ENCODE results near the gene RPS15. TPM values are rescaled to one million over a fixed set of nuclear protein-coding genes. Genes with fewer than 3 reads are reported as not detected.
A peak's percentile ranks its signal among the peaks of the same experiment; 100 is the strongest.

The RPS15 gene
- total RNA-seq, 1 donor from 2014 or later: 938 TPM

DNA sequence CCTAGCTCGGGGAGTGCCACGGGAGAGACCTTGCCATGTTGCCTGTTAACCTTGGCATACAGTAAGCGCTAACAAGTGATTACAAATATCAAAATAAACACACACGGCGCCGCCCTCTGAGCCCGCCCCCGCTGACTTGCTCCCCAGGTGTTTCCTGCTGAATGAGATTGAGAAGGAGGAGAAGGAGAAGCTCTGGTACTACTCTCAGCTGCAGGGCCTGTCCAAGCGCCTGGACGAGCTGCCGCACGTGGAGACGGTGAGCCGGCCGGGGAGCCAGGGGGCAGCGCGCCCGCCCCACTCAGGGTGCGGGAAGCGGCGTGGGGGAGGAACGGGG is 16.8 kb downstream of the RPS15 start:
- Mint-ChIP-seq H3K27me3 (peaks cover 48% of the 10 kb centered on the region), H3K36me3 (ENCODE audit: insufficient read depth) (peaks cover 2% of the 10 kb centered on the region), H3K4me1 (ENCODE audit: low read depth) (no peaks in the 10 kb centered on the region), H3K4me3 (ENCODE audit: low read depth) (no peak overlapping the region), H3K9me3 (ENCODE audit: low read depth) (no peaks in the 10 kb centered on the region), H3K27ac (no peak overlapping the region)
- TF ChIP-seq, protein P1, sequence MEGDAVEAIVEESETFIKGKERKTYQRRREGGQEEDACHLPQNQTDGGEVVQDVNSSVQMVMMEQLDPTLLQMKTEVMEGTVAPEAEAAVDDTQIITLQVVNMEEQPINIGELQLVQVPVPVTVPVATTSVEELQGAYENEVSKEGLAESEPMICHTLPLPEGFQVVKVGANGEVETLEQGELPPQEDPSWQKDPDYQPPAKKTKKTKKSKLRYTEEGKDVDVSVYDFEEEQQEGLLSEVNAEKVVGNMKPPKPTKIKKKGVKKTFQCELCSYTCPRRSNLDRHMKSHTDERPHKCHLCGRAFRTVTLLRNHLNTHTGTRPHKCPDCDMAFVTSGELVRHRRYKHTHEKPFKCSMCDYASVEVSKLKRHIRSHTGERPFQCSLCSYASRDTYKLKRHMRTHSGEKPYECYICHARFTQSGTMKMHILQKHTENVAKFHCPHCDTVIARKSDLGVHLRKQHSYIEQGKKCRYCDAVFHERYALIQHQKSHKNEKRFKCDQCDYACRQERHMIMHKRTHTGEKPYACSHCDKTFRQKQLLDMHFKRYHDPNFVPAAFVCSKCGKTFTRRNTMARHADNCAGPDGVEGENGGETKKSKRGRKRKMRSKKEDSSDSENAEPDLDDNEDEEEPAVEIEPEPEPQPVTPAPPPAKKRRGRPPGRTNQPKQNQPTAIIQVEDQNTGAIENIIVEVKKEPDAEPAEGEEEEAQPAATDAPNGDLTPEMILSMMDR (IDR thresholded peaks at IDR 0.05; ENCODE audit: unreplicated experiment): no peak
- no peak for DNase-seq (ENCODE audit: low spot score, unreplicated experiment)

- no peak overlapping the region for H3K4me3 Mint-ChIP-seq (ENCODE audit: low read depth)
- peaks cover 45% of the 10 kb centered on the region for H3K27me3 Mint-ChIP-seq
- no peak for DNase-seq (ENCODE audit: low spot score, unreplicated experiment)
- no peak overlapping the region for H3K27ac Mint-ChIP-seq
- TF ChIP-seq, protein P1 (IDR thresholded peaks at IDR 0.05; ENCODE audit: unreplicated experiment): no peak
- peaks cover 2% of the 10 kb centered on the region for H3K36me3 Mint-ChIP-seq (ENCODE audit: insufficient read depth)
- H3K4me1 Mint-ChIP-seq (ENCODE audit: low read depth): no peaks in the 10 kb centered on the region
- H3K9me3 Mint-ChIP-seq (ENCODE audit: low read depth): no peaks in the 10 kb centered on the region
Observed at GRCh38 chr19:1455336-1456120, 17.3 kb downstream of the RPS15 start.

DNA sequence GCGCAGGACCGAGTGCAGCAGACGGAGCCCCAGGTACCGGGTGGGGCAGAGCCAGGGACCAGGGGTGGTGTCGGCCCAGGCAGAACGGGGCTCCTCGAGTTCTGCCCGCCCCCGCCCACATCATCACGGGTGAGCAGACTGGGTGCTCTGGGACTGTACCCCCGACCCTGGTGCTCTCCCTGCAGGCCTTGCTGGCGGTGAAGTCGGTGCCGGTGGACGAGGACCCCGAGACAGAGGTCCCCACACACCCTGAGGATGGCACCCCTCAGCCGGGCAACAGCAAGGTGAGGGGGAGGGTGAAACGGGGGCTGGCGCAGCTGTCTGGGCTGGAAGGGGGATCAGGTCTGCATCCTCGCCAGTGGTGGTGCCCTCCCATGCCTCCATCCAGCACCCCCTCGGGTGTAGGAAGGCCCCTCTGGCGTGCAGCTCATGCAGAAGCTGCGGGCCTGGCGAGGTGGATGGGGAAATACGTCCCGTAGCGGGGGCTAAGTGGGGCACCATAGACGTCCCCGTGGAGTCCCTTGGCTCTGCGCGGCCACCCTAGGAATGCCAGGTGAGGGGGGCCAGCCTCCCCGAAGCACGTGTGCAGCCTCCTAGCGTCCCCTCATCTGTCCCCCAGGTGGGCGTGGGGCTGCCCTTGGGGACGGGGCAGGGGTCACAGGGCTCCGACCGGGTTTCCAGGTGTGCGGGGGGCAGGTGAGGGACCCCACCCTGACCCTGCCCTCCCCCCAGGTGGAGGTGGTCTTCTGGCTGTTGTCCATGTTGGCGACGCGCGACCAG is 18.1 kb downstream of the RPS15 start:
- Mint-ChIP-seq H3K36me3 (ENCODE audit: insufficient read depth) (peaks cover 2% of the 10 kb centered on the region), H3K27me3 (peaks cover 37% of the 10 kb centered on the region), H3K4me3 (ENCODE audit: low read depth) (no peak overlapping the region), H3K27ac (no peak overlapping the region), H3K9me3 (ENCODE audit: low read depth) (no peaks in the 10 kb centered on the region), H3K4me1 (ENCODE audit: low read depth) (no peaks in the 10 kb centered on the region)
- DNase-seq (ENCODE audit: low spot score, unreplicated experiment): no peak
- TF ChIP-seq, protein P1 (IDR thresholded peaks at IDR 0.05; ENCODE audit: unreplicated experiment): no peak

DNA sequence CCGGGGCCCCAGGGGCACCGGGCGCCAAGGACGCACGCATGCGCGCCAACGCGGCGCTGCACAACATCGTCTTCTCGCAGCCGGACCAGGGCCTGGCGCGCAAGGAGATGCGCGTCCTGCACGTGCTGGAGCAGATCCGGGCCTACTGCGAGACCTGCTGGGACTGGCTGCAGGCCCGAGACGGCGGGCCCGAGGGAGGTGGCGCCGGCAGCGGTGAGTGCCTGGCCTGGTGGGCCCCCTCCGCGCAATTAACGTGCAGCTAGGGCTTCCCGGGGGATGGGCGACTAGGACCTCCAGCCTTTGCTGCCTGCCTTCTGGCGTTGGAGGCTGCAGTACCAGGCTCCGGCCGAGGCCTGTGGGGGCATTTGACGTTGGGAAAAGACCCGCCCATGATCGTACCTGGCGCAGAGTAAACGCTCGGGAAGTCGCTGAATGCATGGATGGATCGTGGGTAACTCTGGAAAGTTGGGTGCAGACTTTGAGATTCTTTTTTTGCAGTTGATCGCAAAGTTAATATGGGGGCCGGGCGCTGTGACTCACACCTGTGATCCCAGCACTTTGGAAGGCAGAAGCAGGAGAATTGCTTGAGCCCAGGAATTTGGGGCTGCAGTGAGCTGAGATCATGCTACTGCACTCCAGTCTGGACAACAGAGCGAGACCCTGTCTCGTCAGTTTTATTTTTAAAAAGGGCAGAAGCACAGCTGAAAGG is 19.0 kb downstream of the RPS15 start:
- TF ChIP-seq, protein P1 (IDR thresholded peaks at IDR 0.05; ENCODE audit: unreplicated experiment): peak; percentile 30
- no peak overlapping the region for H3K27ac Mint-ChIP-seq
- no peaks in the 10 kb centered on the region for H3K9me3 Mint-ChIP-seq (ENCODE audit: low read depth)
- no peaks in the 10 kb centered on the region for H3K4me1 Mint-ChIP-seq (ENCODE audit: low read depth)
- peaks cover 2% of the 10 kb centered on the region for H3K36me3 Mint-ChIP-seq (ENCODE audit: insufficient read depth)
- H3K27me3 Mint-ChIP-seq: peaks cover 37% of the 10 kb centered on the region
- no peak for DNase-seq (ENCODE audit: low spot score, unreplicated experiment)
- no peak overlapping the region for H3K4me3 Mint-ChIP-seq (ENCODE audit: low read depth)

DNA sequence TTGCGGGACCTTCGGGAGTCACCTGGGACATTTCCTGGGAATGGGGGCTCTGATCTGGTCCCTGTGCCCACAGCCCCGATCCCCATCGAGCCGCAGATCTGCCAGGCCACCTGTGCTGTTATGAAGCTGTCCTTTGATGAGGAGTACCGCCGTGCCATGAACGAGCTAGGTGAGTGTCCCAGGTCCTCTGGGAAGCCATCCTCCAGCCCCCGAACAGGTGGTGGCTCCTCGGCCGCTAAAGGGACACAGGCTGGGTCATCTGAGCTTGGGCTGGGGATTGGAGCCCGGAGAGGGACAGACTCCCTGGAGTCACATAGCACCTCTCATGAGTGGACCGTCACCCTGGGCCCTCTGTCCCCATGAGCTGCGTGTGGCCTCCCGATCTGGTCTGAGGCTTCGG is 19.7 kb downstream of the RPS15 start:
- Mint-ChIP-seq H3K27ac (no peak overlapping the region), H3K9me3 (ENCODE audit: low read depth) (no peaks in the 10 kb centered on the region), H3K27me3 (peaks cover 36% of the 10 kb centered on the region), H3K4me1 (ENCODE audit: low read depth) (no peaks in the 10 kb centered on the region), H3K4me3 (ENCODE audit: low read depth) (no peak overlapping the region), H3K36me3 (ENCODE audit: insufficient read depth) (peaks cover 2% of the 10 kb centered on the region)
- DNase-seq (ENCODE audit: low spot score, unreplicated experiment): no peak
- TF ChIP-seq, protein P1 (IDR thresholded peaks at IDR 0.05; ENCODE audit: unreplicated experiment): no peak
